WTC11 (cell line): Measurements from ENCODE around the gene CXCL5. TPM values are rescaled to one million over a fixed set of nuclear protein-coding genes. Genes with fewer than 3 reads are reported as not detected.

Experiments used
- ATAC-seq: fragments of 200-7000 bp; cut with Tn5 transposase; 2 replicates; pipeline ENCODE4 v1.10.0; 2021; ENCODE audit warnings: mild to moderate bottlenecking, moderate library complexity
- CTCF ChIA-PET: fragments of 300-600 bp; sonication (Branson Sonifier 250); formaldehyde crosslinking; loops from one replicate; lab custom pipeline; 2021; ENCODE audit warnings: antibody characterized with exemption; lab: Charles Lee
- POLR2A ChIA-PET: fragments of 350-600 bp; sonication (Branson Sonifier 250); formaldehyde crosslinking; loops from one replicate; lab custom pipeline; 2021; ENCODE audit warnings: antibody characterized with exemption; lab: Charles Lee
- DNase-seq: peaks from one replicate; pipeline ENCODE4 v3.0.0; 2021; ENCODE audit warnings: low spot score
- H3K27ac Mint-ChIP-seq: 2 replicates; pipeline ENCODE4 v1.8.0; 2021; ENCODE audit warnings: mixed read lengths
- H3K27me3 Mint-ChIP-seq: 2 replicates; pipeline ENCODE4 v1.8.0; 2021; ENCODE audit warnings: low read depth, mild to moderate bottlenecking, moderate library complexity, mixed read lengths
- H3K36me3 Mint-ChIP-seq: 2 replicates; pipeline ENCODE4 v1.8.0; 2021; ENCODE audit warnings: mixed read lengths
- H3K4me1 Mint-ChIP-seq: 2 replicates; pipeline ENCODE4 v1.8.0; 2022; ENCODE audit warnings: mixed read lengths
- H3K4me3 Mint-ChIP-seq: 2 replicates; pipeline ENCODE4 v1.8.0; 2021; ENCODE audit warnings: mild to moderate bottlenecking, moderate library complexity, mixed read lengths
- H3K9me3 Mint-ChIP-seq: 2 replicates; pipeline ENCODE4 v1.8.0; 2021; ENCODE audit warnings: mixed read lengths
- AFF4 ChIP-seq: sonication (generic); formaldehyde crosslinking; IDR thresholded peaks from 2 replicates; pipeline ENCODE4 v1.8.1; 2023; ENCODE audit warnings: mild to moderate bottlenecking, missing genetic modification reagents, borderline replicate concordance
- CDX4 ChIP-seq: fragments of 250-450 bp; sonication (Bioruptor Pico); IDR thresholded peaks from 2 replicates; pipeline ENCODE4 v1.9.0; 2021; ENCODE audit warnings: moderate library complexity, mild to moderate bottlenecking, inconsistent platforms, borderline replicate concordance
- CREM ChIP-seq: sonication (generic); formaldehyde crosslinking; IDR thresholded peaks from 2 replicates; pipeline ENCODE4 v1.8.1; 2022; ENCODE audit warnings: mild to moderate bottlenecking, missing genetic modification reagents, moderate library complexity
- E2F5 ChIP-seq: sonication (generic); formaldehyde crosslinking; IDR thresholded peaks from 2 replicates; pipeline ENCODE4 v1.8.1; 2022; ENCODE audit warnings: mild to moderate bottlenecking, moderate library complexity, missing genetic modification reagents
- ELF4 ChIP-seq: sonication (generic); formaldehyde crosslinking; IDR thresholded peaks from 2 replicates; pipeline ENCODE4 v1.8.1; 2022; ENCODE audit warnings: low read depth, mild to moderate bottlenecking, moderate library complexity, missing genetic modification reagents
- GABPB1 ChIP-seq: sonication (generic); formaldehyde crosslinking; IDR thresholded peaks from 2 replicates; pipeline ENCODE4 v1.8.1; 2023; ENCODE audit warnings: mild to moderate bottlenecking, missing genetic modification reagents
- IRF1 ChIP-seq: sonication (generic); formaldehyde crosslinking; IDR thresholded peaks from 2 replicates; pipeline ENCODE4 v1.8.0; 2023; ENCODE audit warnings: missing genetic modification reagents
- NFE2L1 ChIP-seq: sonication (generic); formaldehyde crosslinking; IDR thresholded peaks from 2 replicates; pipeline ENCODE4 v1.8.1; 2023; ENCODE audit warnings: missing genetic modification reagents
- NR2C2 ChIP-seq: sonication (generic); formaldehyde crosslinking; IDR thresholded peaks from 2 replicates; pipeline ENCODE4 v1.8.0; 2022; ENCODE audit warnings: mild to moderate bottlenecking, missing genetic modification reagents
- PRDM15 ChIP-seq: sonication (generic); formaldehyde crosslinking; IDR thresholded peaks from 2 replicates; pipeline ENCODE4 v1.8.0; 2022; ENCODE audit warnings: missing genetic modification reagents
- TEAD4 ChIP-seq: sonication (generic); formaldehyde crosslinking; IDR thresholded peaks from 2 replicates; pipeline ENCODE4 v1.8.0; 2022; ENCODE audit warnings: mild to moderate bottlenecking, missing genetic modification reagents
- USF1 ChIP-seq: sonication (generic); formaldehyde crosslinking; IDR thresholded peaks from 2 replicates; pipeline ENCODE4 v1.8.0; 2022; ENCODE audit warnings: mild to moderate bottlenecking, missing genetic modification reagents
- ZMAT4 ChIP-seq: fragments of 250-450 bp; sonication (Bioruptor Pico); IDR thresholded peaks from 2 replicates; pipeline ENCODE4 v1.9.0; 2021; ENCODE audit warnings: mild to moderate bottlenecking
- ZNF121 ChIP-seq: sonication (generic); formaldehyde crosslinking; IDR thresholded peaks from 2 replicates; pipeline ENCODE4 v1.8.0; 2023; ENCODE audit warnings: missing genetic modification reagents
- ZNF263 ChIP-seq: sonication (generic); formaldehyde crosslinking; IDR thresholded peaks from 2 replicates; pipeline ENCODE4 v1.8.1; 2022; ENCODE audit warnings: low read depth, mild to moderate bottlenecking, moderate library complexity, missing genetic modification reagents
- ZNF317 ChIP-seq: sonication (generic); formaldehyde crosslinking; IDR thresholded peaks from 2 replicates; pipeline ENCODE4 v1.8.1; 2023; ENCODE audit warnings: low read depth, mild to moderate bottlenecking, moderate library complexity, missing genetic modification reagents, borderline replicate concordance
- ZNF416 ChIP-seq: fragments of 250-450 bp; sonication (Bioruptor Pico); IDR thresholded peaks from 2 replicates; pipeline ENCODE4 v1.9.0; 2021; ENCODE audit warnings: mild to moderate bottlenecking, inconsistent platforms
- ZNF512 ChIP-seq: sonication (generic); formaldehyde crosslinking; IDR thresholded peaks from 2 replicates; pipeline ENCODE4 v1.8.1; 2022; ENCODE audit warnings: missing genetic modification reagents, borderline replicate concordance
- ZNF671 ChIP-seq: fragments of 250-450 bp; sonication (Bioruptor Pico); IDR thresholded peaks from 2 replicates; pipeline ENCODE4 v1.8.0; 2021; ENCODE audit warnings: mild to moderate bottlenecking
- total RNA-seq: library from RNA; stranded (reverse); gene quantifications from 3 replicates; pipeline ENCODE4 v1.2.3, GENCODE V29; 2021

The CXCL5 gene
- total RNA-seq, 1 experiment from 2014 or later, result 3.6 TPM

GRCh38 chr4:74000301-74000700 is 1.8 kb upstream of the CXCL5 start (continued):
- TF ChIP-seq PRDM15 (CRISPR knock-in tag) (no peak), ZNF512 (CRISPR knock-in tag) (no peak), NFE2L1 (CRISPR knock-in tag) (no peak), ELF4 (CRISPR knock-in tag) (no peak), E2F5 (CRISPR knock-in tag) (no peak), TEAD4 (no peak), ZNF263 (no peak), ZNF317 (CRISPR knock-in tag) (no peak), ZNF671 (CRISPR knock-in tag) (no peak)

- ChIA-PET CTCF (no interaction called here), POLR2A (no interaction called here)
- TF ChIP-seq ZNF671 (CRISPR knock-in tag), result no peak
- TF ChIP-seq ZNF121 (CRISPR knock-in tag), result no peak
- TF ChIP-seq CREM, result no peak
- no peak for TF ChIP-seq IRF1 (CRISPR knock-in tag)
- TF ChIP-seq ELF4 (CRISPR knock-in tag), result no peak
- TF ChIP-seq NR2C2 (CRISPR knock-in tag), result no peak
- TF ChIP-seq ZNF416 (CRISPR knock-in tag), result no peak
- no peak for TF ChIP-seq GABPB1 (CRISPR knock-in tag)
- no peak for TF ChIP-seq AFF4 (CRISPR knock-in tag)
- no peak for TF ChIP-seq USF1 (CRISPR knock-in tag)
- no peak for TF ChIP-seq CDX4 (CRISPR knock-in tag)
- no peak for TF ChIP-seq TEAD4
- no peak for TF ChIP-seq ZMAT4 (CRISPR knock-in tag)
- Mint-ChIP-seq H3K36me3 (peaks cover 4% of the 10 kb centered on the region; the same call in 1 of the 2 replicates), H3K27ac (no peak overlapping the region), H3K4me1 (peaks cover 55% of the 10 kb centered on the region), H3K4me3 (no peak overlapping the region), H3K9me3 (peaks cover 13% of the 10 kb centered on the region), H3K27me3 (peaks cover 11% of the 10 kb centered on the region)
- ATAC-seq, result no peak
- DNase-seq, result no peak
These were observed 6.4 kb downstream of the CXCL5 start for GRCh38 chr4:73992050-73992449.
